Measurements from ENCODE around the gene LAMTOR2. TPM values are rescaled to one million over a fixed set of nuclear protein-coding genes. Genes with fewer than 3 reads are reported as not detected.

The LAMTOR2 gene
- total RNA-seq, 4 donors from 2014 or later: 14.7 to 76.8 (median 41.1) TPM

- intact Hi-C loops (cut with DNase I): no loop called here
- peak within 1 kb of the TSS; percentile 38 to 70 (median 51) for H3K4me3 ChIP-seq (replicated peaks in 1 of 3)
- peaks cover 8 to 27% of the 10 kb centered on the region in 2 donors for H3K4me1 ChIP-seq
- no peaks in the 10 kb centered on the region for H3K27me3 ChIP-seq
- no peaks in the 10 kb centered on the region for H3K36me3 ChIP-seq
- H3K27ac ChIP-seq: peak within 1 kb of the TSS in 1 of 3 donors; percentile 49
- H3K9me3 ChIP-seq: no peaks in the 10 kb centered on the region
- peak; percentile 68 to 71 for DNase-seq
- WGBS, 2 donors: 0 to 1% methylated on average over 16 to 32 of the region's 62 CpGs
- TF ChIP-seq POLR2A (IDR thresholded peaks at IDR 0.05) (no peak), CTCF (IDR thresholded peaks at IDR 0.05) (no peak)
Measured at GRCh38 chr1:156082309-156083091, 27.9 kb downstream of the LAMTOR2 start, which contains the start of gene MEX3A. TSS of gene MEX3A (minus strand) at chr1:156082465. CDS start at chr1:156081998, 467 bp downstream.

- H3K4me1 ChIP-seq: peaks cover 8 to 27% of the 10 kb centered on the region in 2 donors
- no peak for TF ChIP-seq POLR2A (IDR thresholded peaks at IDR 0.05)
- TF ChIP-seq CTCF (IDR thresholded peaks at IDR 0.05): no peak
- H3K9me3 ChIP-seq: no peaks in the 10 kb centered on the region
- intact Hi-C loops (cut with DNase I): no loop called here
- H3K36me3 ChIP-seq: no peaks in the 10 kb centered on the region
- H3K4me3 ChIP-seq (replicated peaks in 1 of 3): no peak overlapping the region
- no peak overlapping the region for H3K27ac ChIP-seq
- no peaks in the 10 kb centered on the region for H3K27me3 ChIP-seq
- no peak for DNase-seq
- WGBS, 2 donors: 59 to 61% methylated on average over 7 of the region's 7 CpGs
Measured at GRCh38 chr1:156083800-156084790, 29.5 kb downstream of the LAMTOR2 start.

GRCh38 chr1:156086256-156086662, 31.7 kb downstream of the LAMTOR2 start:
- no peaks in the 10 kb centered on the region for H3K27me3 ChIP-seq
- intact Hi-C loops (cut with DNase I): no loop called here
- no peak for TF ChIP-seq POLR2A (IDR thresholded peaks at IDR 0.05)
- TF ChIP-seq CTCF (IDR thresholded peaks at IDR 0.05): no peak
- H3K4me3 ChIP-seq (replicated peaks in 1 of 3): no peak overlapping the region
- peaks cover 8 to 27% of the 10 kb centered on the region in 2 donors for H3K4me1 ChIP-seq
- WGBS, 2 donors: 5 to 10% methylated on average over 1 of the region's 1 CpG
- H3K36me3 ChIP-seq: no peaks in the 10 kb centered on the region
- DNase-seq: peak; percentile 85 to 86
- peak overlapping the region in 2 of 3 donors; percentile 9 to 24 for H3K27ac ChIP-seq
- H3K9me3 ChIP-seq: no peaks in the 10 kb centered on the region

GRCh38 chr1:156089704-156090103, 35.1 kb downstream of the LAMTOR2 start:
- Histone ChIP-seq H3K9me3 (no peaks in the 10 kb centered on the region), H3K27me3 (no peaks in the 10 kb centered on the region), H3K4me1 (peaks cover 0 to 19% of the 10 kb centered on the region in 2 donors), H3K36me3 (no peaks in the 10 kb centered on the region), H3K4me3 (replicated peaks in 1 of 3) (no peak overlapping the region), H3K27ac (no peak overlapping the region)
- 71 to 74% methylated on average over 3 to 6 of the region's 6 CpGs for WGBS, 2 donors
- intact Hi-C loops (cut with DNase I): no loop called here
- no peak for DNase-seq
- TF ChIP-seq POLR2A (IDR thresholded peaks at IDR 0.05) (no peak), CTCF (IDR thresholded peaks at IDR 0.05) (no peak)

Data from thyroid gland (tissue), 4 donors.